AG04449 (cell line): ENCODE measurements around the gene RASL12.
"Not testable (repeated sequence)": the region's sequence is repeated elsewhere in the genome, so short reads cannot be mapped to it uniquely, and the experiment has no call there.

Source experiments
- CTCF ChIA-PET: fragments of 350-600 bp; formaldehyde crosslinking; extraction: SDS; loops from one replicate; lab custom pipeline; 2021; ENCODE audit warnings: antibody characterized with exemption; lab: Yijun Ruan, JAX
- POLR2A ChIA-PET: fragments of 400-600, 350-600 bp; formaldehyde crosslinking; extraction: SDS; loops from one replicate; lab custom pipeline; 2020; ENCODE audit warnings: antibody characterized with exemption, inconsistent platforms; lab: Yijun Ruan, JAX
- DNase-seq: peaks from one replicate; pipeline ENCODE4 v3.0.0-alpha.2; 2010; ENCODE audit warnings: low read depth, low spot score
- H3K4me3 ChIP-seq: 2 replicates; pipeline ENCODE4 v1.5.1; 2011; ENCODE audit warnings: low read depth, mild to moderate bottlenecking, control low read depth, low read length
- CTCF ChIP-seq: IDR thresholded peaks from one replicate; pipeline ENCODE4 v1.5.1; 2011; ENCODE audit warnings: mild to moderate bottlenecking, moderate library complexity, low read length, control low read depth, inconsistent platforms; ENCODE audit not compliant: insufficient read depth; ENCODE audit errors: missing control alignments

RASL12 gene

GRCh38 chr15:65094294-65094995, 26.7 kb upstream of the RASL12 start:
- ChIA-PET POLR2A (no interaction called here), CTCF (interaction anchor here (1.3 to 5.4 kb wide), 6 partner anchors 9 to 60 kb away, joined by 3 to 39 read pairs (median 8); partner anchors contain the start of gene KBTBD13)
- no peak overlapping the region for H3K4me3 ChIP-seq
- no peak for TF ChIP-seq CTCF
- DNase-seq, result no peak

GRCh38 chr15:65093793-65094170, 26.0 kb upstream of the RASL12 start:
- H3K4me3 ChIP-seq, POLR2A ChIA-PET, DNase-seq: not testable (repeated sequence)
- CTCF ChIA-PET, result interaction anchor here (1.8 to 5.4 kb wide), 5 partner anchors 8 to 60 kb away, joined by 7 to 39 read pairs (median 8); no protein-coding TSS in a partner anchor

GRCh38 chr15:65092911-65093792, 25.4 kb upstream of the RASL12 start:
- CTCF ChIA-PET, result interaction anchor here (1.6 to 5.4 kb wide), 4 partner anchors 8 to 39 kb away, joined by 7 to 39 read pairs (median 8); no protein-coding TSS in a partner anchor
- DNase-seq, result no peak
- TF ChIP-seq CTCF, result no peak
- no peak overlapping the region for H3K4me3 ChIP-seq
- POLR2A ChIA-PET, result no interaction called here

GRCh38 chr15:65091946-65092770, 24.4 kb upstream of the RASL12 start:
- H3K4me3 ChIP-seq, result no peak overlapping the region
- no peak for DNase-seq
- CTCF ChIA-PET, result interaction anchor here (0.9 to 5.4 kb wide), 6 partner anchors 8 to 59 kb away, joined by 3 to 39 read pairs (median 8); no protein-coding TSS in a partner anchor
- no peak for TF ChIP-seq CTCF
- POLR2A ChIA-PET, result no interaction called here

DNA sequence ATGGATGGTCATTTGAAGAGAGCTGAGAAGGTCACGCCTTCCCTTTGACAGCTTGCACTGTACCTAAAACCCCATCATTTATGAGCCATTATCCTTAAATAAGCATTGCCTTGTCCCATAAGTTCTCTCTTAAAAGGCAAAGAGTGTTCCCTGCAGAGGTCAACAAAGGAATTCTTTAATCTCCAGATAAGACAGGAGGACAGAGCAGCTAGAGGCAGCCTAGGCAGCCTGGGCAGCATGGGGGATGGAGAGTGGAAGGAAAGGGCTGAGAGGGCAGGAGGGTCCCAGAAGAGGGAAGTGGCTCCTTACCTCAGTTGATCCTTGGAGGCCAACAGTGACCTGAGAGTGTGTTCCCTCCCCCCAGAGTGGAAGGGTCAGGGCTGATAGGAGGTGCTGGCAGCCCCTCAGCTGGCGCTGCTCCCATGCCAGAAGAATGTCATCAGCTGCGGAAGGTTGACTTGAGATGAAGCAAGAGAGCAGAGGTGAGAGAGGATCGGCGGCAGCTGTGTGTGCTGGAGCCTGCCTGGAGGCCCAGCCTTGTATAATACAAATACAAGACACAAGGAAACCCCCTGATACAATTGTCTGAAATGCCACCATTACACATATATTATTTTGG, 21.5 kb upstream of the RASL12 start:
- no peak for DNase-seq
- CTCF ChIA-PET, result interaction anchor here (1.2 to 14.3 kb wide), 4 partner anchors 12 to 38 kb away, joined by 3 to 117 read pairs (median 22); partner anchors contain the start of gene KBTBD13

More for the DNA sequence above, 21.5 kb upstream of the RASL12 start:
- POLR2A ChIA-PET, result no interaction called here
- H3K4me3 ChIP-seq, result no peak overlapping the region
- no peak for TF ChIP-seq CTCF
